Measurements from ENCODE around the gene NPAS3. TPM values are rescaled to one million over a fixed set of nuclear protein-coding genes. Genes with fewer than 3 reads are reported as not detected.

The NPAS3 gene
- total and polyA plus RNA-seq, 7 donors: 0.04 to 1.5 (median 0.39) TPM

DNA sequence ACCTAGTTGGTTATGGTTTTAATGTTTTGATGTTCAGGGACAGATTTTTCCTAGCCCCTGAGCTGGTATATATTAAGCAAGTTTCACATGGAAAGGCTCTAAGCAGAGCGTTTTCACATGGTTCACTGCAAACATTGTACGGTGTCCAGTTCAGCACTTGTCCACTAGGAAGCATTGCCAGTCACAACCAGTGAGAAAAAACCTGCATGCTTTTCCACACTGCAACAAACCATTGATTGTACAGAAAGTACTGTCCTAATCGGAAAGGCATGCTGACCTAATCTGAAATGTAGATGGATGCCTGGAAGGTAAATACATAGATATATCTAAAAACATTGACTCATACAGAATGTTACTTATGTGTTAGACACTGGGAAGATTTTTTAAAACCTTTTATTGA, 25.0 kb upstream of the NPAS3 start:
- Histone ChIP-seq H3K36me3 (ENCODE audit: insufficient read depth in 1 of 2, low read depth in 1 of 2) (no peaks in the 10 kb centered on the region), H3K27me3 (ENCODE audit: insufficient read depth in 3 of 3, low read length in 2 of 3) (no peaks in the 10 kb centered on the region), H3K27ac (no peak overlapping the region), H3K9me3 (no peaks in the 10 kb centered on the region), H3K4me3 (no peak overlapping the region), H3K4me1 (no peaks in the 10 kb centered on the region)
- no peak for DNase-seq
- WGBS, 3 donors: 24 to 31% (median 27%) methylated on average over 3 of the region's 3 CpGs
- ATAC-seq: no peak
- intact Hi-C loops (cut with DNase I): no loop called here
- TF ChIP-seq, protein P1, sequence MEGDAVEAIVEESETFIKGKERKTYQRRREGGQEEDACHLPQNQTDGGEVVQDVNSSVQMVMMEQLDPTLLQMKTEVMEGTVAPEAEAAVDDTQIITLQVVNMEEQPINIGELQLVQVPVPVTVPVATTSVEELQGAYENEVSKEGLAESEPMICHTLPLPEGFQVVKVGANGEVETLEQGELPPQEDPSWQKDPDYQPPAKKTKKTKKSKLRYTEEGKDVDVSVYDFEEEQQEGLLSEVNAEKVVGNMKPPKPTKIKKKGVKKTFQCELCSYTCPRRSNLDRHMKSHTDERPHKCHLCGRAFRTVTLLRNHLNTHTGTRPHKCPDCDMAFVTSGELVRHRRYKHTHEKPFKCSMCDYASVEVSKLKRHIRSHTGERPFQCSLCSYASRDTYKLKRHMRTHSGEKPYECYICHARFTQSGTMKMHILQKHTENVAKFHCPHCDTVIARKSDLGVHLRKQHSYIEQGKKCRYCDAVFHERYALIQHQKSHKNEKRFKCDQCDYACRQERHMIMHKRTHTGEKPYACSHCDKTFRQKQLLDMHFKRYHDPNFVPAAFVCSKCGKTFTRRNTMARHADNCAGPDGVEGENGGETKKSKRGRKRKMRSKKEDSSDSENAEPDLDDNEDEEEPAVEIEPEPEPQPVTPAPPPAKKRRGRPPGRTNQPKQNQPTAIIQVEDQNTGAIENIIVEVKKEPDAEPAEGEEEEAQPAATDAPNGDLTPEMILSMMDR (IDR thresholded peaks at IDR 0.05): no peak

DNA sequence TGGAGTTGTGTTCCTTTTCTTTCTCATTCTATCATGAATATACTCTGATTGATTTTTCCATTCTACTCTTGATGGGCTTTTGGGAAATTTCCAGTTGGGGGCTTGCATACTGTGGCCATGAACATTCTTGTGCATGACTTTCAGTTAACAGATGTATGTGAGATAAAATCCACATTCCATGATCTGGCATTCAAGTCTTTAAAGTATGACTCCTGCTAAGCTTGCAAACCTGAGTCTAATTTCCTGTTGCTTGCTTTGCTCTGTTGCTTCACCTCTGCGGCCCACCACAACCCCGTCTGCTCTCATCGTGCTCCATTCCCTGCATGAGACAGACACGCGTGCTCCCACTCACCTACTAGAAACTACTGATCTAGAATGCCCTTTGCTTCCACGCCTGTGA, 24.3 kb upstream of the NPAS3 start:
- TF ChIP-seq, protein P1 (IDR thresholded peaks at IDR 0.05): no peak
- DNase-seq (no peak), ATAC-seq (no peak)
- WGBS, 3 donors: 92 to 96% (median 92%) methylated on average over 6 of the region's 6 CpGs
- no peak overlapping the region for H3K4me3 ChIP-seq
- no peaks in the 10 kb centered on the region for H3K9me3 ChIP-seq
- H3K27me3 ChIP-seq (ENCODE audit: insufficient read depth in 3 of 3, low read length in 2 of 3): peaks cover 0 to 2% (median 0%) of the 10 kb centered on the region in 3 donors
- no peak overlapping the region for H3K27ac ChIP-seq
- H3K4me1 ChIP-seq: no peaks in the 10 kb centered on the region
- H3K36me3 ChIP-seq (ENCODE audit: insufficient read depth in 1 of 2, low read depth in 1 of 2): no peaks in the 10 kb centered on the region
- intact Hi-C loops (cut with DNase I): no loop called here

DNA sequence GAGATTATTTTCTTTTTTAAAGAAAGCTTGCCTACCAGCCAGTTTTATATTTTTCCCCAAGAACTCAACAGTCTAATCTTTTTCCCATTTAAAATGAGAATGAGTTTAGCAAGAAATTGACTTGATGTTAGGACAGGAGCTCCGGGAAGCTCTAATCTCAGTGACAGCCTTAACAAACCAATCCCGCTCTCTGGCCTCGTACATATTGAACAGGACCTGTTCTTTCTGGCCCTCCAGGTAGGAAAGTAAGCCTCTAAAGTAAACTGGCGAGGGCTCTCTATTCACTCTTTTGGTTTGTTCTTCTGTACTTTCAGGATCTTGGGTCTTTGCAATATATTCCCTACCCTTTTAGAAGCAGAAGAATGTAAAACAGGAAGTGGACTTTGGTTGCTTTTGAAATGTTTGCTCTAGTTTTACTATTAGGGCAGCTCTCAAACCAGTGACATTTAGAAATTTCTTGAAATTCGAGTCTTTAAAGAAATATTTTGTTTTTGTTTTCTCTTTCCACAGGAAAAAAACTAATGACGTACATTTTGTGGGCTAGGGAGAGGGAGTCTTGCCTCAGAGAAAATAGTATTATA, 17.9 kb upstream of the NPAS3 start:
- TF ChIP-seq, protein P1 (IDR thresholded peaks at IDR 0.05): no peak
- Histone ChIP-seq H3K4me3 (no peak overlapping the region), H3K36me3 (ENCODE audit: insufficient read depth in 1 of 2, low read depth in 1 of 2) (no peaks in the 10 kb centered on the region), H3K27ac (no peak overlapping the region), H3K27me3 (ENCODE audit: insufficient read depth in 3 of 3, low read length in 2 of 3) (peaks cover 0 to 2% (median 0%) of the 10 kb centered on the region in 3 donors), H3K9me3 (no peaks in the 10 kb centered on the region), H3K4me1 (no peaks in the 10 kb centered on the region)
- DNase-seq (no peak), ATAC-seq (no peak)
- intact Hi-C loops (cut with DNase I): no loop called here
- WGBS, 3 donors: 66 to 74% (median 66%) methylated on average over 6 of the region's 6 CpGs

DNA sequence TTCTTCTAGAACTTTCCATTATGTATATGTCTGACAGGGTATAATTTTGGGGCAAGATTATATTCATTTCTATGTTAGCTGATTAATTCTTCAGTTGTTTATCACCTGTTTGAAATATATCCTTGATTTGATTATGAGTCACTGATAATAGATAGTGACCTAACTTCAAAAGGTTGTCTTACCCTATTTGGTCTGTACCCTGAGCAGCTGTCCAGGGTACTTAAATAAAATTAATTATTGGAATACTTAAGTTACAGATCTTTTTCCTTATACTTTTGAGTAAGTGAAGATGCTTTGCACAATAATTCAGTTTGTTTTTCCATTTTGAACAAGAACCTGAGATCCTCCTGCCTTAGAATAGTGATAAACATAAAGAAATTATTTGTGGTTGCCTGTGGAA, 13.2 kb upstream of the NPAS3 start:
- Histone ChIP-seq H3K4me1 (no peaks in the 10 kb centered on the region), H3K27me3 (ENCODE audit: insufficient read depth in 3 of 3, low read length in 2 of 3) (no peaks in the 10 kb centered on the region), H3K4me3 (no peak overlapping the region), H3K9me3 (no peaks in the 10 kb centered on the region), H3K27ac (no peak overlapping the region), H3K36me3 (ENCODE audit: insufficient read depth in 1 of 2, low read depth in 1 of 2) (no peaks in the 10 kb centered on the region)
- ATAC-seq: no peak
- DNase-seq: no peak
- TF ChIP-seq, protein P1 (IDR thresholded peaks at IDR 0.05): no peak
- intact Hi-C loops (cut with DNase I): no loop called here

DNA sequence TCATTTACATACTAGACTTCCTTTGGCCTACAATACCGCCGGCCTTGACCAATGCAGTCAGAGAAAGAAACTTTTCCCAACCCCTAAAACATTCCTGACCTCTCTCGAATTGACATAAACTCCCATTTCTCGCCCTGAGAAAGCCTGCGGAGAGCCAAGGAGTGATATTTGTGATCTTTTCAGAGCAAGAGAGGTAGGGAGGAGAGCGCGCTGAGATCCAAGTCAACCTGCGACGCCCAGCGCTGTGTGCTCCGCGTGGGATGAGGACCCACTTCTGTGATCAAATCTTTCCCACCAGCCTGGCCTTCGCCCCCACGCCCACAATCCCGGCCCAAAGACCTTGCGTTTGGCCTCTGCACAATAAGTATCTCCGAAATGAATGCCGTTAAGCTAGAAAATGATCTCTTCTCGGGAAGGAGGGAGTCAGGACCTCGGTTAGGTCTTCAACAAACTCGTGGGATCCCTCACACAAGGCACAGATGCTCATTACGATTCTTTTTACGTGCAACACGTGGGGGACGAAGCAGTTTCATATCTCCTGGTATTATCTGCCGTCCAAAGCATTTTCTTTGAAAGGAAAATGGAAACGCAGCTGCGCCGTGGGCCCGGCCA, 6.3 kb upstream of the NPAS3 start:
- H3K27me3 ChIP-seq (ENCODE audit: insufficient read depth in 3 of 3, low read length in 2 of 3): peaks cover 0 to 36% (median 2%) of the 10 kb centered on the region in 3 donors
- no peak for ATAC-seq
- intact Hi-C loops (cut with DNase I): no loop called here
- H3K4me3 ChIP-seq: peak overlapping the region; percentile 68
- H3K4me1 ChIP-seq: peaks cover 5% of the 10 kb centered on the region
- 59 to 64% (median 61%) methylated on average over 30 of the region's 30 CpGs for WGBS, 3 donors
- no peak overlapping the region for H3K27ac ChIP-seq
- TF ChIP-seq, protein P1 (IDR thresholded peaks at IDR 0.05): no peak
- no peaks in the 10 kb centered on the region for H3K9me3 ChIP-seq
- no peak for DNase-seq
- no peaks in the 10 kb centered on the region for H3K36me3 ChIP-seq (ENCODE audit: insufficient read depth in 1 of 2, low read depth in 1 of 2)

All from psoas muscle (tissue), 8 donors.